Measurements from ENCODE around the gene NXPE1.

NXPE1 gene

GRCh38 chr11:114562166-114562916 lies 2.7 kb upstream of the NXPE1 start:
- DNase-seq, result no peak

GRCh38 chr11:114556135-114556534 lies 3.5 kb downstream of the NXPE1 start:
- DNase-seq, result no peak

GRCh38 chr11:114553642-114554041 lies 6.0 kb downstream of the NXPE1 start:
- no peak for DNase-seq

GRCh38 chr11:114551060-114551459 lies 8.6 kb downstream of the NXPE1 start:
- no peak for DNase-seq

GRCh38 chr11:114525682-114526081 lies 34.0 kb downstream of the NXPE1 start:
- DNase-seq, result no peak

GRCh38 chr11:114524122-114524521 lies 35.6 kb downstream of the NXPE1 start:
- no peak for DNase-seq

DNA sequence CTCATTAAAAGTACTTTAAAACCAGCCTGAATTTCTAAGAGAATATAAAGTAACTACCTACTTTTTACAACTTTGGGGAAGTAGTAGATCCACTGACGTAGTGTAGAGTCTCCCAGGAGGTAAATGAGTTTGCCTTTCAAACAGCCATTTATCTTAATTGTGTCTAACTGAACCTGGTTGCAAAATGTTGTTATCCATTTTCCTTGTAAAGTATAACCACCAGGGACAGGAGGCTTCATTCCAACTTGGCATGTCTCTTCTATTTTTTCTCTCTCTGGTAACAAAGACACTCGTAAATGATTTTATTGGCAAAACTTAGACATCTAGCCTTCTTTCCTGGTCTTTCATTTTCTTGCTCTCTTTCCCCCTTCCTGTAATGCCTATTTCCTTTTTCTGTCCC lies 36.9 kb downstream of the NXPE1 start:
- no peak for DNase-seq

DNA sequence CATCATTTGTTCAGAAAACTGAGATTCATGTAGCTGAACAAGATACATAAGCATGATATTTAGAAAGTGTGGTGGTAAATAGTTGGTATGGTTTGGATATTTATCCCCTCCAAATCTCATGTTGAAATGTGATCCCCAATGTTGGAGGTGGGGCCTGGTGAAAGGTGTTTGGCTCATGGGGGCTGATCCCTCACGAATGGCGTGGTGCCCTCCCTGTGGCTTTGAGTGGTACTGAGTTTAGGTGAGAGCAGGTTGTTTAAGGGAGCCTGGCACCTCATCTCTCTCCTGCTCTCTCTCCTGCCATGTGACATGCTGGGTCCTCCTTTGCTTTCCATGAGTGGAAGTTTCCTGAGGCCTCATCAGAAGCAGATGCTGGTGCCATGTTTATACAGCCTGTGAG lies 48.1 kb downstream of the NXPE1 start:
- DNase-seq, result no peak

DNA sequence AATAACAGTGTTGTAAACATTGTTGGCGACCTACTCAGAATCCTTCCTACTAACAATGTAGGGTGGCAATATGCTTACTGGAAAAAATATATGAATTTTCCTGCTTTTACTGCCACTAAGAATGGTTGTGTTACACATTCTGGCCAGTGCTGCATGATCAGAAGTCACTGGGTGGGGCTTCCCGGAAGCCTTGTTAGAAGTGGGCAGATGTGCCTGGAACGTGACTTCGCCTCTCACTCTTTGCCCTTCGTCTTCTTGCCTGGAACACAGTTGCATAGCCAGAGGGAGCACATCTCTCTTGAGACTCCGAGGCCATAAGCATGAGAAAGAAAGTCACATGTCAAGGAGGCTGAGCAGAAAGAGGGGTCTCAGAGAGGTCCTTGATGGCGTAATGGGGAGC lies 48.6 kb downstream of the NXPE1 start:
- no peak for DNase-seq

DNA sequence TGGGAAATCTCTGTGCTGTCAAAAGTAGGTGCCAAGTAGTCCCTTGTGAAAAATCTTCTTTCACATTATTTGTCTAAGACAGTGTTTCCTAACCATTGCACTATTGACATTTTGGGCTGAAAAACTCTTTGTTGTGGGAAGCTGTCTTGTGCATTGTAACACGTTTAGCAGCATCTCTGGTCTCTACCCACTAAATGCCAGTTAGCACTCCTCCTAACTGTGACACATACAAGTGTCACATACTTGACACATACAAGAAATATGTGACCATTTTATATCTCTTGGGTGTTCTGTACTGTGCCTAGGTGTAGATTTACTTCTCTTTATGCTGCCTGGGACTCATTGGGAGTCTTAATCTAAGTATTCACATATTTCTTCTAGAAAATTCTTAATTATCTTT lies 57.8 kb downstream of the NXPE1 start:
- DNase-seq, result no peak

- no peak for DNase-seq
Measured at GRCh38 chr11:114499756-114500155, 59.9 kb downstream of the NXPE1 start.

DNA sequence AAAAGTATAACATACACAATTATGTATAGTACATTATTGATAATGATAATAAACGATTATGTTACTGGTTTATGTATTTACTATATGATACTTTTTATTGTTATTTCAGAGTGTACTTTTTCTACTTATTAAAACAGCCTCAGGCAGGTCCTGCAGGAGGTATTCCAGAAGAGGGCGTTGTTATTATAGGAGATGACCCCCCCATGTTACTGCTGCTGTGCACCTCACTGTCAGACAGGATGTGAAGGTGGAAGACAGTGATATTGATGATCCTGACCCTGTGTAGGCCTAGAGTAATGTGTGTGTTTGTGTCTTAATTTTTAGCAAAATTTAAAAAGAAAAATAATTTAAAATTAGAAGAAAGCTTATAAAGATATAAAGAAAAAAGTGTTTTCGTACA lies 62.8 kb downstream of the NXPE1 start:
- DNase-seq, result no peak

- no peak for DNase-seq
Measured at GRCh38 chr11:114483929-114484328, 75.8 kb downstream of the NXPE1 start.

DNA sequence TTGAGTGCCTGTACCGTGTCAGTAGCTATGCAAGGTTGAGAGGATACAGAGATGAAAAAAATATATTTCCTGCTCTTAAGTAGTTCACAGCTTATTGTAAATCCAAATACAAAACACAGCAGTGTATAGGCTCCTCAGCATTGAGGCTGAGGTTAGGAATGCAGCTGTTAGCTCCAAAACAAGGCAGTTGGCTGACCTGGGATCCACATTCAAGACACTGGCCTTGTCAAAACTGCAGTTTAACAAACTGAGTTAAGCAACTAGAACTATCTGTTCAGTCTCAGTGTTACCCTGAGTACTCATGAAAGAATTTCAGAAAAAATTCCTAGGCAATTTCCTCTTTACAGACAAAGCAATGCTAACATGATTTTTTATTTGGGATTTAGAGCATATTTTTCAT lies 77.6 kb downstream of the NXPE1 start:
- DNase-seq, result no peak

GRCh38 chr11:114479331-114479730 lies 80.3 kb downstream of the NXPE1 start:
- no peak for DNase-seq

DNA sequence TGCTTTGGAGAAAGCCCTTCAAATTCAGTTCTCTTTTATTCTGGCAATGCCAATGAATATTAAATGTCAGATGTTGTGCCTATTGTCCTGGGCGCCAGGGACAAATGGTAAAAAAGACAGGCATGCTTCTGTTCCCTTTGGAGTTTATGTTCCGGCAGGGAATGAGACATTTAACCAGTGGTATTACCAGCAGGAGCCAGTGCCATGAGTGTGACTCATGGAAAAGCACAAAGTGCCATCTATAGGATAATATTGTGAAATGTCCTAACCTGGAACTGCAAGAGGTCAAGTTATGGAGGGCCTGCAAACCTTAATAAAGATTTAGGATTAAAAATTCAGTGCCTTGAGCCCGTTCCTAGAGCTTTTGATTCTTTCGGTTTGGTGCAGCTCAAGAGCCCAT lies 80.9 kb downstream of the NXPE1 start:
- no peak for DNase-seq

- no peak for DNase-seq
Measured at GRCh38 chr11:114478001-114478410, 81.7 kb downstream of the NXPE1 start.

DNA sequence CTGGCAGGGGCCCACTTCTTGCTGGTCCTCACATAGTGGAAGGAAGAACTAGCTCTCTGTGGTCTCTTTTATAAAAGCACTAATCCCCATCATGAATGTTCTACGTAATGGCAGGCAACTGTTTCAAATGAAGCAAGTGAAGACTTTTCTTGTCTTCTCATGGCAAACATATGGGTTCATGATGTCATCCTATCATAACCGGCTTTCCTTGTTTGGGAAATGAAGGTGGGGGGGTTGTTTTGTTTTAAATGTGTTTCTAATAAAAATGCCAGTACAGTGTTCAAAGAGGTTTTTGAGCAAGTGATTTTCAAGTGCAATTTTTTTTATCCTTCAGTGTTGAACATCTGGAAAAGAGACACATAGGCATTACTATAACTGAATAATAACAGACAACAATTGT lies 87.0 kb downstream of the NXPE1 start:
- no peak for DNase-seq
